Kidney (tissue), 14 donors: Measurements from ENCODE around the gene SMKR1. TPM values are rescaled to one million over a fixed set of nuclear protein-coding genes. Genes with fewer than 3 reads are reported as not detected.

Experiments
- DNase-seq, 5 donors: peaks; one replicate each; pipeline ENCODE4 v3.0.0-alpha.2; 2013 to 2020
- FAIRE-seq: peaks from 2 replicates; lab custom pipeline; 2012; peaks lifted over from hg19 to GRCh38; lab: Jason Lieb, UNC
- H3K27ac ChIP-seq, 2 donors: one replicate each; pipeline ENCODE4 v1.7.0; 2013; ENCODE audit warnings: low read depth in 2 of 2, low read length in 2 of 2, inconsistent platforms in 1 of 2
- H3K27me3 ChIP-seq: one replicate; pipeline ENCODE4 v1.7.1; 2013; ENCODE audit warnings: low read length, inconsistent platforms; ENCODE audit not compliant: control insufficient read depth, insufficient read depth
- H3K36me3 ChIP-seq, 3 donors: one replicate each; pipeline versions ENCODE4 v1.7.0 to v1.7.1; 2013; ENCODE audit warnings: low read length in 3 of 3, control low read depth in 1 of 3, inconsistent platforms in 1 of 3; ENCODE audit not compliant: insufficient read depth in 3 of 3, control insufficient read depth in 2 of 3
- H3K4me1 ChIP-seq, 3 donors: one replicate each; pipeline versions ENCODE4 v1.7.0 to v1.7.1; 2013; ENCODE audit warnings: low read length in 3 of 3, inconsistent platforms in 1 of 3, low read depth in 1 of 3; ENCODE audit not compliant: control insufficient read depth in 2 of 3, insufficient read depth in 2 of 3
- H3K4me3 ChIP-seq, 3 donors: one replicate each; pipeline versions ENCODE4 v1.7.0 to v1.8.1; 2013; ENCODE audit warnings: low read length in 3 of 3, control low read depth in 1 of 3, inconsistent platforms in 1 of 3
- H3K9ac ChIP-seq, 3 donors: one replicate each; pipeline versions ENCODE4 v1.7.0 to v1.7.1; 2013; ENCODE audit warnings: low read length in 3 of 3, control low read depth in 1 of 3, inconsistent platforms in 1 of 3
- H3K9me3 ChIP-seq, 3 donors: one replicate each; pipeline versions ENCODE4 v1.7.0 to v1.7.1; 2013; ENCODE audit warnings: low read length in 3 of 3, control low read depth in 1 of 3, inconsistent platforms in 1 of 3; ENCODE audit not compliant: control insufficient read depth in 2 of 3, insufficient read depth in 1 of 3
- intact Hi-C: fragments of 100-400 bp; cut with DNase I; formaldehyde crosslinking; loops from one replicate; pipeline ENCODE4 v1.11.1; 2022
- polyA plus RNA-seq: library from polyadenylated mRNA; stranded (reverse); fragments of 350-450 nt; fragmentation: Illumina TruSeq; extraction: RNeasy Lipid Tissue Mini Kit (QIAGEN cat#74804); gene quantifications from one replicate; pipeline ENCODE4 v1.2.3, GENCODE V29; 2014; ENCODE audit warnings: low read depth, low replicate concordance; ENCODE audit not compliant: insufficient read depth
- total RNA-seq: library from RNA; stranded (reverse); fragmentation: NEBNext Ultra II Directional; extraction: Animal tissue kit (Norgen Biotek cat#: 25700); gene quantifications from one replicate; pipeline ENCODE4 v1.2.1, GENCODE V29; 2021
- TF ChIP-seq, protein P1 (sequence below): IDR thresholded peaks from 3 replicates; pipeline ENCODE4 v1.5.1; 2012; ENCODE audit warnings: mild to moderate bottlenecking, moderate library complexity, borderline replicate concordance; ENCODE audit not compliant: insufficient read depth; ENCODE audit errors: extremely low read depth
- donor health status: control.
- donor health status: control.
- donor health status: control.
- donor health status: control.
- donor health status: control.
- donor health status: DM: yes; HTN: yes; CAD: no.
- donor health status: Normal renal cell carcinoma (clear cell type).

SMKR1 gene
- total and polyA plus RNA-seq, 2 donors from 2014 or later: 0.63 to 3.9 TPM

- H3K4me1 ChIP-seq: peaks cover 0 to 7% (median 0%) of the 10 kb centered on the region in 3 donors
- TF ChIP-seq, protein P1, sequence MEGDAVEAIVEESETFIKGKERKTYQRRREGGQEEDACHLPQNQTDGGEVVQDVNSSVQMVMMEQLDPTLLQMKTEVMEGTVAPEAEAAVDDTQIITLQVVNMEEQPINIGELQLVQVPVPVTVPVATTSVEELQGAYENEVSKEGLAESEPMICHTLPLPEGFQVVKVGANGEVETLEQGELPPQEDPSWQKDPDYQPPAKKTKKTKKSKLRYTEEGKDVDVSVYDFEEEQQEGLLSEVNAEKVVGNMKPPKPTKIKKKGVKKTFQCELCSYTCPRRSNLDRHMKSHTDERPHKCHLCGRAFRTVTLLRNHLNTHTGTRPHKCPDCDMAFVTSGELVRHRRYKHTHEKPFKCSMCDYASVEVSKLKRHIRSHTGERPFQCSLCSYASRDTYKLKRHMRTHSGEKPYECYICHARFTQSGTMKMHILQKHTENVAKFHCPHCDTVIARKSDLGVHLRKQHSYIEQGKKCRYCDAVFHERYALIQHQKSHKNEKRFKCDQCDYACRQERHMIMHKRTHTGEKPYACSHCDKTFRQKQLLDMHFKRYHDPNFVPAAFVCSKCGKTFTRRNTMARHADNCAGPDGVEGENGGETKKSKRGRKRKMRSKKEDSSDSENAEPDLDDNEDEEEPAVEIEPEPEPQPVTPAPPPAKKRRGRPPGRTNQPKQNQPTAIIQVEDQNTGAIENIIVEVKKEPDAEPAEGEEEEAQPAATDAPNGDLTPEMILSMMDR: no peak
- FAIRE-seq (no peak), DNase-seq (no peak)
- no peak overlapping the region for H3K4me3 ChIP-seq
- H3K27ac ChIP-seq: no peak overlapping the region
- intact Hi-C loops: no loop called here
- no peak overlapping the region for H3K9ac ChIP-seq
- H3K9me3 ChIP-seq: no peaks in the 10 kb centered on the region
- no peaks in the 10 kb centered on the region for H3K36me3 ChIP-seq
- H3K27me3 ChIP-seq: no peaks in the 10 kb centered on the region
These were observed 1.4 kb downstream of the SMKR1 start for GRCh38 chr7:129503725-129504124.

DNA sequence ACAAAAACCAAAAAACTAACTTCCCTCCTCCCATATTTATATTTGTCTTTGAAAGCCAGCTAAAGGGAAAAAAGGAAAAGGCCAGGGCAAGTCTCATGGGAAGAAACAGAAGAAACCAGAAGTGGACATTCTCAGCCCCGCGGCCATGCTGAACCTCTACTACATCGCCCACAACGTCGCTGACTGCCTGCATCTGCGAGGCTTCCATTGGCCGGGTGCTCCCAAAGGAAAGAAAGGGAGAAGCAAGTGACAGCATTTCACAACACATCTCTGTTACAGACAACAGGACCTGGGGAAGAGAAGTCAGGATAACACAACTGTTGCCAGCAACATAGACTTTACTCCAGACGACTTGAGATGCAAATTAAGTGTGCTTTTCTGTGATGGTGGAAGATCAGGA lies 9.9 kb downstream of the SMKR1 start:
- H3K27me3 ChIP-seq: no peaks in the 10 kb centered on the region
- DNase-seq (no peak), FAIRE-seq (no peak)
- no peak overlapping the region for H3K27ac ChIP-seq
- no peaks in the 10 kb centered on the region for H3K4me1 ChIP-seq
- TF ChIP-seq, protein P1: no peak
- no peaks in the 10 kb centered on the region for H3K9me3 ChIP-seq
- no peak overlapping the region for H3K9ac ChIP-seq
- H3K4me3 ChIP-seq: no peak overlapping the region
- intact Hi-C loops: no loop called here
- no peaks in the 10 kb centered on the region for H3K36me3 ChIP-seq

- no peaks in the 10 kb centered on the region for H3K36me3 ChIP-seq
- no peak overlapping the region for H3K27ac ChIP-seq
- H3K4me1 ChIP-seq: no peaks in the 10 kb centered on the region
- FAIRE-seq (no peak), DNase-seq (no peak)
- H3K4me3 ChIP-seq: no peak overlapping the region
- no peak overlapping the region for H3K9ac ChIP-seq
- TF ChIP-seq, protein P1: no peak
- no peaks in the 10 kb centered on the region for H3K9me3 ChIP-seq
- intact Hi-C loops: no loop called here
- no peaks in the 10 kb centered on the region for H3K27me3 ChIP-seq
These were observed 11.2 kb downstream of the SMKR1 start for GRCh38 chr7:129513546-129513945.

- no peaks in the 10 kb centered on the region for H3K4me1 ChIP-seq
- TF ChIP-seq, protein P1: no peak
- no peaks in the 10 kb centered on the region for H3K36me3 ChIP-seq
- H3K27me3 ChIP-seq: no peaks in the 10 kb centered on the region
- no peaks in the 10 kb centered on the region for H3K9me3 ChIP-seq
- H3K4me3 ChIP-seq: no peak overlapping the region
- DNase-seq (no peak), FAIRE-seq (no peak)
- no peak overlapping the region for H3K27ac ChIP-seq
- no peak overlapping the region for H3K9ac ChIP-seq
- intact Hi-C loops: no loop called here
These were observed 12.4 kb downstream of the SMKR1 start for GRCh38 chr7:129514683-129515082.
